ENCODE results near the gene SRCIN1. TPM values are rescaled to one million over a fixed set of nuclear protein-coding genes. Genes with fewer than 3 reads are reported as not detected.

SRCIN1 gene
- total RNA-seq, 1 experiment from 2014 or later, result not detected

DNA sequence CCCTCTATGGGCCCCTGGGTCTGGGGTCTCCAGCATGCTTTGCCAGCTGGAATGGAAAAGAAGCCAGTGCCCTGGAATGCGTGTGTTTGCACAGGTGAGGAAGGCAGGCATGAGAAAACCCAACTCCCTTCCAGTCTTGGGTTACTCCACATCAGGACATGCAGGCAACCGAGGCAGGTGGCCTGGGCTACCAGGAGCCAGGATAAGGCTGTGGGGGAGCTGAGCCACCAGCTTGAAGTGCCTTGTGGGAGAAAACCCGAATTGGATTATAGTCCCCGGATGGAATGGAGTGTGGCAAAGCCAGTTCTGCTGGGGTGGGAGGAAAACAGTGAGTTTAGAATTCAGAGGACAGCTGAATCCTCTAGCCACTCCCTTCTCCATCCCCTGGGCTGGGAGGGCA, 7.2 kb downstream of the SRCIN1 start:
- peak; percentile 73 for DNase-seq (ENCODE audit: low read depth)

DNA sequence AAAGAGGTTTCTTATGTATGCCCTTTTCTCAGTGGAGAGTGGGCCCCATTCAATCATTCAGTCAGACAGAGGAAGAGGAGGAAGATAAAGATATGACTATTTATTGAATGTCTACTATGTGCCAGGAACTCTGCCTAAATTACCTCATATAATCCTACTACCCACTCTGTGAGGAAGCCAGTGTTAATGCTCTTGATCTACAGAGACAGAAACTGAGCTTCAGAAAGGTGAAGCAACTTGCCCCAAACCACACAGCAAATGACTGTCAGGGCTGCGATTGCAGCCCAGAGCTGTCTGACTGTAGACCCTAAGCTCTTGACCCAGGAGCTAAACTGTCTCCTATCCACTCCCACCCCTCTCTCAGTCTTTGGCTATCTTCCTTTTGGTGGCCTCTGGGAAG, 8.4 kb downstream of the SRCIN1 start:
- DNase-seq (ENCODE audit: low read depth), result no peak

DNA sequence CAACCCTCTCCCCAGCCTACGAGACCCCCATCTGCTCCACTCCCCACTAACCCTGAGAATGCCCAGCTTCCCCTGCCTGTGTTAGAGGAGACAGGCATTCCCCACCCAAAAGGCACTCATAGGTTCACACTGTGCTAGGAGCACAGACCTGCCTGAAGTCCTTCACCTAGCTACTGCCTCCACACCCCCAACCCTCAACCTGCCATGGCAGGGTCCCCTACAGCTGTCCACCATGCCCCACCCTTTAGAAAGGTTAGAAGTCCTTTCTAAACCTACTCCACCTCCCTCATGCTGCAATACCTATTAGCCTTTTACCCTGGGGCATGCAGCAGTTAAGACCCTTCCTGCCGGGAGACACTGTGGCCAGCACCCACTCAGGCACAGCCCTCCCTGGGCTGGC, 9.1 kb downstream of the SRCIN1 start:
- DNase-seq (ENCODE audit: low read depth), result no peak

DNA sequence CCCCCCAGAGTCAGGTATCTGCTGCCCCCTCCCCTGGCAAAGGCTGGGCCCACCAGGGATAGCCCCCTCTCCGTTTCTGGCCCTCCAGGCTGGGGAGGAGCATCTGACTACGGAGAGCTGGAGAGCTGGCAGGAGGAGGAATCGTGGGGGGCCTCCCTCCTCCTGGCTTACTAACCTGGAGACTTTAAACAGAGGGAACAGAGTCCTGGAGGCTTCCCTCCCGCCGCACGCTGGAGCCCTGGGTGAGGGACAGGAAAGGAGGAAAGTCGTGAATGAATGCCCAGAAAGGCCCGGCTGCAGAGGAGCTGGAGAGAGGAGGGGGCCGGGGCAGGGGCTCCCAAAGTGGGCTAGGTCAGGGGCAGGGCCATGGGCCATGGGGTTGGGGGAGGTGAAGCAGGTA, 9.9 kb downstream of the SRCIN1 start:
- no peak for DNase-seq (ENCODE audit: low read depth)

DNA sequence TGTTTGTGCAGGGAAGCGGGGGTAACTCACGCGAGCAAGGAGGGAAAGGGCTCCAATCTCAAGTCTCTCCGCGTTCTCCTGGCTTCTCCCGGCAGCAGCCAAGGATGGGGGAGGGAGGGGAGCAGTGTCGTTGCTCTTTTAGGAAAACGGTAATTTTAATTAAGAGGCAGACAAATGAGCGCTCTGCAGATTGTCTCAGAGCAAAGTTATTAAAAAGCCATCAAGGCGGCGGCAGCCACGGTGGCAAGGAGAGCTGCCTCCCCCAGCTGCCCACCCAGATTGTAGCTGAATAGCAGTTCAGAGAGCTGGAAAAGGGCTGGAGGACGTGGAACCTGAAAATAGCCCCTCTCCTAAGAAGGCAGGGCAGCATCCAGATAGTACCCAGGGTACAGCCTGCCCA, 11.6 kb downstream of the SRCIN1 start:
- no peak for DNase-seq (ENCODE audit: low read depth)

DNA sequence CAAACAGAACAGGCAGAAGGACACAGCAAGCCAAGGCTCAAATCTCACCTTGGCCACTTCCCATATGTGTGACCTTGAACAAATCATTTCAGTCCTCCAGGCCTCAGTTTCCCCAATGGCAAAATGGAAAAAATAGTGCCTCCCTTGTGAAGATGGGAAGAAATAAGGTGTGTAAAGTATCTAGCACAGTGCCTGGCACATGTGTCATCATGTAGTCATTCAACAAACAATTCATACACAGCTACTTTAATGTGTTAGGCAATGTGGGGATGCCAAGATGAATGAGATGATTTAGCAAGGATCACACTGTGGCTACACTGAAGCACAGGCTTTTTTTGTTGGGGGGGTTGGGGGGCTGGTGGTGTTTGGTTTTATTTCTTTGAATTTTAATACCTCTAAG, 13.3 kb downstream of the SRCIN1 start:
- DNase-seq (ENCODE audit: low read depth), result no peak

DNA sequence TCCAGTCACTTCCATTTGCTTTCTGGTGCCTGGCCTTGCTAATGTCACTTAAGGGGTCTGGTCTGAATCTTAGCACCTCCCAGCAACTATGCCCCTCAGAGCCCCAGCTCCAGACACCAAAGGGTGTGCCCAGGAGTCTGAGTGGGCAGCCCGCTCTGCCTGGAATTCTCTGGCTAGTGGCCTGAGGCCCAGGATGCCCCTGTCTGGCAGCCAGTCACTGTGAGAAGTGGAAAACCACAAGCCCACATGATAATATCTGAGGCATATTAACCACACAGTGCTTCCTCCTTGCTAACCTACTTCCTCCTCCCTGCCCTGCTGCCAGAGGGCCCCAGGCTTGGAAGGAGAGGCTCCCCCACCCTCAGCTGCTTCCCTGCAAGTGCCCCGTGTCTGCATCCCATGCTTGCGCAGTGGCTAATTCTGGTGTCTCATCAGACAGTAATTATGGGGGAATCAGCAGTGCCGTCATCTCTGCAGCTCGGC, 14.0 kb downstream of the SRCIN1 start:
- DNase-seq (ENCODE audit: low read depth), result peak; percentile 82

DNA sequence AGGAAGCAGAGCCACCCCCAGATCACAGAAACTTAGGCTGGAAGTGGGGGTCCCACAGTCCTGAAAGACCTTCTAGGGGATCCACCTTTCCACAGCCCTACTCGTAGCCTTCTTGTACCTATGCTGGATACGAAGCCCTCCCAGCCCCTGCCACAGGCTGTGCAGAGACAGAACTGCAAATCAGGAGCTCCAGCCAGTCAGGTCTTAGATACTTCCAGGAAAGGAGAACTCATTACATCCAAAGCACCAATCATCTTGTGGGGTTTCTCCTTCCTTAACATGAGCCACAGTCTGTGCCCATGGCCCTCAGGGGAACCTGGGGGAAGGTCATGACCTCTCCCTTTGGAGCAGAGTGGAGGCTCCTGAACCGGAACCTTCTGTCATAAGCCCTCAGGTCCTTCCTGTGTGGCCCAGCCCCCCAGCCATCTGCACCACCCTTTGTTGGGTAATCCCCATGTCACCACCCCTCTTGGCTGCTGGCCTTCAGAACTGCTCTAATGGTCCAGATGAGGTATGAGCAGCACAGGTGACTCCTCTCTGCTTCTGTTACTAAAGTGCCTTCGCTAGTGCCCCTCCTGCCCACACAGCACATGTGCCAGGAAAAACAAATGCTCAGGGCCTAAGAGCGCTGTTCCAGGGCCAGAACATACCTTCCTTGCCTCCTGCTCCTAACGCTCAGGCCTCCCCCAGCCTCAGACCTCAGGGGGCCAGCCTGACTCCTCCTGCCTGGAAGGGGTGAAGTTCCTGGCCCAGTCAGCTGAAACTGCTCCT, 14.6 kb downstream of the SRCIN1 start:
- DNase-seq (ENCODE audit: low read depth), result peak; percentile 28

DNA sequence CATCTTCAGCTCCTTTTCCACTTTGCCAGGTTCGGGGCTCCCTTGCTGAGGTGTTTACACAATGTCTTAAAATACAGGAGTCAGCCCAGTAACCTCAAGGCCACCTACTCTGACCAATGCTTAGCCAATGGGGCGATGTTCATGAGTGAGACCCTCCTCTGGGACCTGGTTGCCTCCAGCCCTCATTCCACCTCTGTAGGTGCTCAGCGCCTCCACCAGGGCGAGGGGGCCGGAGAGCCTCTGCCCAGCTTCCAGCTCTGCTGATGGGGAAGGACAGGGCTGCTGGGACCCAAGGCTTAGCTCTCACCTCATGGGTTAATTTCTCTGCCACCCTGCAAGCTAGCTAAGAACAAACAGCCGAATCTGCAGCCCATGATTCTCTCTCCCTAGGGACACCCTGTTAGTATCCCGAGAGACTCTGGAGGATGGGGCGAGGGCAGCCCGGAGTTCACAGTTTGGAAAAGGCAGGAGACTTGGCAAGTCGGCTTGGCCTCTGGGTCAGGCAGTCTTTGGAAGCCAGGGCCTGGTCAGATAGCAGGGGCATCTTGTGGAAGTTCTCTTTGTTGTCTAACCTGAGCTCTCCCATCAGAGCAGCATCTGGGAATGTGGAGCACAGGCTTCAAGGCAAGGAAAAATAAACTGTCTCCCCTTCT, 16.2 kb downstream of the SRCIN1 start:
- no peak for DNase-seq (ENCODE audit: low read depth)

DNA sequence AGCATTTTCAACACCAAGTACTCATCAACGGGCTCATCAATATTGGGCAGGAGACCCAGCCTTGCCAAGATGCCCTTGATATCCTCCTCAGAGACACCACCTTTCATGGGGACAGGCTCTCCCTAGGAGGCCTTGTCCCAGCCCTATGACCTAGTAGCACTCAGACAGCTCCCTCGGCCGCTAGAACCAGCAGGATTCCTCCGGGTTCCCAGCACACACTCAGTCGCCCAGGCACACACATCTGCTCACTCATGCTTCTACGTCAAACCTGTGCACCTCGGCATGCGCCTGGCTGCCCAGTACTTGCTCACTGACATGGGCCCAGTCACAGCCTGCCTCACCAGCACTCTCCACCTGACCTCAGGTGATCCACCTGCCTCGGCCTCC, 17.0 kb downstream of the SRCIN1 start:
- no peak for DNase-seq (ENCODE audit: low read depth)

DNA sequence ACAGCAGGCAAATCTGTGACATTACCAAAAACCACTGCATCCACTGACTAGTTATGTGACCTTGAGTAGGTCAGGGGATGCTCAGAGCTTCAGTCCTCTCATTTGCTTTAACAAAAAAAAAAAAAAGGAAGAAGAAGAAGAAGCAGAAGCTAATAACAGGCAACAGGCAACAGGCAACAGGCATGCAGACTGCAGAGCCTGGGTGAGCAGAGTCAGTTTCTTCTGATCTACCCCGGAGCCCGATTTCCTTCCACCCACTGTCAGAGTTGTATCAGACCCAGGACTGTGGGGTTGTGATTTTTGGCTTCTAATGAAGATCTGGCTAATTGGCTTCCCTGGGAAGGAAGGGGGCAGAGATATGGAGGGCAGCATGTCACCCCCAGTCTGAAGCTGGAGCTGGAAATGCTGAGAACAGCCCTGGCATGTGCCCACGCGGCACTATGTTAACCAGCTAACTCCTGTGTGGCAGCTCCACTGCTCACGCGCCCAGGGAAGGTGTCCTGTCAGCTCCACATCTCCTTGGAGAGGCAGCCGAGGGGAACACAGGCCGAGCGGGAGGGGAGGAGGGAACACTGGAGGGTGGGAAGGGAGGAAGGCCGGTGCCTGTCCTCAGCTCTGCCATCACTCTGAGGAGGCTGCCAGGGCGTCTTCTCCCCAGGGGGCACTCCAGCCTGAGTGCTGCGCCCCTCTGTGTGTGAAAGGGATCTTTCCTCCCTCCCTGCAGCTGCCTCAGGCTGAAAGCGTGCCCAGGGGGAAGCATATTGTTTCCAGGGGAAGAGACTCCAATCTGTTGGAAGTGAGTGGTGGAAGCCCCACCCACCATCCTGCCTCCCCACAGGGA, 17.6 kb downstream of the SRCIN1 start:
- no peak for DNase-seq (ENCODE audit: low read depth)

DNA sequence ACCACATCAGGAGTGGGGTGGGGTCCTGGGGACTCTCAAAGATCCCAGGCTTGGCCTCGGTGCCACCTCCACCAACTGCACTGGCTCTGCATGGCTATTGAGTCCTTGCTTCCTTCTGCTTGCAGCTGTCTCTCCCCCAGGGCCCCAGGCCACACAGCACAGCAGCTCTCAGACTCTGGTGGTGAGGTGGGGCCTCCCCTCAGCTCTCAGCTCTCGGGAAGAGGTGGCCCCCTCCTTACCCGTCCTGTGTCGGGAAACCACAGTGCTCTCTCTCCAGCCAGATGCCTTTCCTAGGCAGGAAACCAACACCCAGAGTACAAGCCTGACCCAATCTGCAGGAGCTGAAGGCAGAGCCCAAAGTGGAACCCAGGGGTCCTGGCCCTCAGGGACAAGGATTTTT, 18.5 kb downstream of the SRCIN1 start:
- DNase-seq (ENCODE audit: low read depth), result no peak

DNA sequence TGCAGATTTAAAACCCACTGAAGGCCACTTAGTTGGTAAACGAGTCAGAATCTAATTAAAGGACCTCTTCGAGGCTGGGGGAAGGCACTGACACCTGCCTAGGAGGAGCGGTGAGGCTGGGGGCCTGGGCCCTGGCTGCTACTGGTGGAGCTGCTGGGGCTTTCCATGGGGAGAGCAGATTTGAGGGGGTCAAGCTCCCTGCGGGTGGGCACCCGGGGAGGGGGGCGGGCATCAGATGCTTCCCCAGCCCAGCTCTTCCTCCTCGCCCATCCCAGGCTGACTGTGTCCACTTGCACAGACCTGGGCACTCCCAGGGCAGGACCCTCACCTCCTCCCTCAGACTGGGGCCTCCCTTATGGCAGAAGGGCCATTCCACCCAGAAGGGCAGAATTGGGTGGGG, 19.0 kb downstream of the SRCIN1 start:
- no peak for DNase-seq (ENCODE audit: low read depth)

DNA sequence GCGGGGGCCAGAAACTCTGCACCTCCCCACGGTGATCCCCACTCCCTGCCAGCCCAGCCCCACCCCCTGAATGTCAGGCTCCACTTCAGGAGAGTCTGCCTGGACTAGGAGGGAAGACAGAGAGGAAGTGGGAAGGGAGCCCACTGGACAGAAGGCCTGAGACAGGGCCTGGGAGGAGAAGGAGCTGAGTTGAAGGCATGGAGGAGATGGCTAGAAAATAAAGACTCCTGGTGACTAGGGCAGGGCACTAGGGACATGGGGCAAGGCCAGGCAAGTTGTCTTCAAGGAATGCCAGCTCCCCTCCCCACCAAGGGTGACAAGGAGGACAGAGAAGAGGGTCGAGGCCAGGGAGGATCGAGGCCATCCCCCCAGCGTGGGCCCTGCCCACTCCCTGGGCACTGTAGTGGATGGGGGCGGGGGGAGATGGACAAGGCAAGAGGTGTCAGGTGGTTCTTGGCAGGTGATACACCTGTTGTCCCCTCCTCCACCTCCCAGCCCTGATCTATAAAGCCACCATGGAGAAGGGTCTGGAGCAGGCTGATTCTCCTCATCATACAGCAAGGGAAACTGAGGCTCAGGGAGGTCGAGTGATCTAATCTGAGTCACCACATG, 19.7 kb downstream of the SRCIN1 start:
- no peak for DNase-seq (ENCODE audit: low read depth)

DNA sequence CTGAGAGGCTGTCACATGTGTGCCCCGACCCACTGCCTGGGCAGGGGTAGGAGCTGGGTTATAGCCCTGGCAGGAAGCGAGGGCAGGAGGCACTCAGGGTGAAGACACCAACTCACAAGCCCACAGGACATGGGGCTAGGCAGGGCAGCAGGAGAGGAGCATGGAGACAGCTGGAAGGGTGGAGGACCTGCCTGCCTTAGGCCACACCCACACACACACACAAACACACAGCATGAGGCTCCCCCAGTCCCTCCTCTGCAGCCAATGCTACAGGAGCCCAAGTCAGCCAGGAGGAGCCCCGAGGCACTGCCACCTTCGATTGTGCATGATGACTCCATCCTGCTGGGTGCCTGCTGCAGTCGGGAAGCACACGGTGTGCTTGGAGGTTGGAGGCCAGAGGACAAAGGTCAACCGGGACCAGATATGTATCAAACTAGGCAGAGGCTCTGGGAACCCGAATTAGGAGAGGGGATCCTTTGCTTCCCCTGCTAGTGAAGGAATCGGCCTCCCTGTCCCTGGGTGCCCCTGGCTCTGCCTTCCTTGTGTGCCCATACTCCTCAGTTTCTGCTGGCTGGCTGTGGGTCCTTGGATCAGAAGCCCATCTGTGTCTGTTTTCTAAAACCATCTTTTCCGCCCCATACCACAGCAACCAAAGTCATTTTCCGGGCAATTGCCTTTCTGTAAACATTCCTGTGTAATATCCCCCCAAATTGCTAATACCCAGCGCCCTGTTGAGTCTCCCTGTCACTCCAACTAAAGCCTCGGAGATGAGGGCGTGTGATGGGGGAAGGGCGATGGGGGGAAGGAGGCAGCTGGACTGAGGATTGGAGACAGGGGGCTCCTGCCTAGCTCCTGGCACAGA, 20.5 kb downstream of the SRCIN1 start:
- DNase-seq (ENCODE audit: low read depth), result peak; percentile 44

DNA sequence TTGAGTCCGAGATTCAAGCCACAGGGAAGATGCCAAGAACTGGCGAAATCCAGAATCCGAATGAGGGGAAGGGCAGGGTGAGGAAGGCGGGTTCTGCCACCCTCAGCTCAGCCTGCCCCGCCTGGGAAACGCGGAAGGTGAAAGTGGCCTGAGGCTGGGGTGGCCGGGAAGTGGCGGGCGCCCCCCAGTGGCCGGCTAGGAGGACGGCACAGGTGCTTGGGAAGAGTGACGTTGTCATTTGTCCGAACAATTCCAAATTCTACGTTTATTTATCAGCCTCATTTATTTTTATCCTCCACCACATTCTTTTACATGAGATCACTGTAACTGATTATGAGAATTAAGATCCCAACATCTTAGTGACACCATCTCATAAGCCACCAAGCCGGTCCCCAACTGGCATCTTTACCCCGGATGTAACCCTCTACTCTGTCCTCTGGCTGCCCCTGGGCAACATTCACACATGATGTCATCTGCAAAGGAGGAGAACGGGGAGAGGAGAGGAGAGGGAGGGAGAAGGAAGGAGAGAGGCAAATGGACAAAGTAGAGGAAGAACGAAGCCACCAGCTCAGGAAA, 21.3 kb downstream of the SRCIN1 start:
- peak; percentile 53 for DNase-seq (ENCODE audit: low read depth)

DNA sequence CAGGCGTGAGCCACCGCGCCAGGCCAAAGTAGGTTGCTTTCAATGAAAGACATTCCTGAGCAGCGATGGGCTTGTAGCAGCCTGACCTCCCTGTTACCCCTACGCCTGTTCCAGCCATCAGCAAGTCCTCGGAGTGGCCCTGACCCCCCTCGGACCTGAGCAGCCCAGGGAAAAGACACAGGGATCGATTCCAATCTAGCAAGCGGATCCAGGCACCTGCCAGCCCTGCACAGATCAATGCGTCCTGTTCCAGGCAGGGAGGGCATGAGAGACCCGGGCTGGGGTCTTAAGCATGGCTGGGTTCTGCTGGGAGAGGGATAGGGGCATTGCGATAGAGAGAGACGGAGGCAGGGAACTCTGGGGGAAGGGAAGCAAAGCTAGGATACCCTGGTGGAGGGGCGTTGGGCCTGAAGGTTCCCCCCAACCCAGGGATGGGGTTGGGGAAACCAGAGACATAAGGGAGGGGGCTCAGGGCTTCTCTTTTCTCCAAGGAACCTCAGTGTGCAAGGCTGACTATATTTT, 21.9 kb downstream of the SRCIN1 start:
- DNase-seq (ENCODE audit: low read depth), result no peak

DNA sequence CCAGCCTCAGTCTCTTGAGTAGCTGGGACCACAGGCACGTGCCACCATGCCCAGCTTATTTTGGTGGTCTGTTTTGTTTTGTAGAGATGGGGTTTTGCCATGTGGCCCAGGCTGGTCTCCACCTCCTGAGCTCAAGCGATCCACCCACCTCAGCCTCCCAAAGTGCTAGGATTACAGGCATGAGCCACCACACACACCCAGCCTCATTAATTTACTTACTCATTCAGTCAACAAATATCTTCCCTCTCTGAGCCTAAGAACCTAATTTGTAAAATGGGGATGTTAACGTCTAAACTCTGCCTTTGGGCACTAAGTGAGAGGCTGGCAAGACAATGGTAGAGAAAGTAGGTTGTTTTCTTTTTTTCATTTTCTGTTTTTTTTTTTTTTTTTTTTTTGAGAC, 22.6 kb downstream of the SRCIN1 start:
- no peak for DNase-seq (ENCODE audit: low read depth)

DNA sequence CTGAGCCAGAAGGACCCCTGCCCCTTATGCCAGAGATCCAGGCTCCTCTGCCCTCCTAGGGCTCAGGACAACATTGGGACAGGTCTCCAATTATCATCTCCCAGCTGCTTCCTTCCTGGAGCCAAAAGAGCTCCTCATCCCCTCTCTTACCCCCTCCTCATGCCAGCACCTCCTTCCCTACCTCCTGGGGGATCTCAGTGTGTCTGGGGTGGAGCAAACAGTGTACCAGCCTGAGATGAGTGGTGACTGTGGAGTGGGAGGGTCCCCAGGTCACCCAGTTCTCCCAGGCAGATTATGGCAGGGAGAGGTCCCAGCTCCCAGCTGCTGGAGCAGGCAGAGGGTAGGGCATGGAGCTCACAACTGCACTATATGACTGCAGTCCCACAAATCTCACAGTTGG, 23.7 kb downstream of the SRCIN1 start:
- DNase-seq (ENCODE audit: low read depth), result no peak

DNA sequence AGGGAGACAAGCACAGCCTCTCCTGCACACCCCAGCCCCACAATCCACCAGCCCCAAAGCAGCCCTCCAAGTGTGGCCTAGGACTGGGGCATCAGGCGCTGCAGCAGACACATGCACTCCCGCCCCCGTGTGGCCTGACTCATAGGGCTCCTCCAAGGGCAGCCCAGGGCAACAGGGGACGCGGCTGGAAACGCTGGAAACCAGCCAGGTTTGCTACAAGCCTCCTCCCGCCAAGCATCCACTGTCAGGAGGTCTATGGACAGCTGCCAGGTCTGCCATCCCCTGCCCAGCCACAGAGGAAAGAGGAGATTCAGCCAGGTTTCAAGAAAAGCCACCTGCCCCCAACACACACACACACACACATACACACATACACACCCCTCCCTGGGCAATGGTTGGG, 25.8 kb downstream of the SRCIN1 start:
- DNase-seq (ENCODE audit: low read depth), result peak; percentile 53

DNA sequence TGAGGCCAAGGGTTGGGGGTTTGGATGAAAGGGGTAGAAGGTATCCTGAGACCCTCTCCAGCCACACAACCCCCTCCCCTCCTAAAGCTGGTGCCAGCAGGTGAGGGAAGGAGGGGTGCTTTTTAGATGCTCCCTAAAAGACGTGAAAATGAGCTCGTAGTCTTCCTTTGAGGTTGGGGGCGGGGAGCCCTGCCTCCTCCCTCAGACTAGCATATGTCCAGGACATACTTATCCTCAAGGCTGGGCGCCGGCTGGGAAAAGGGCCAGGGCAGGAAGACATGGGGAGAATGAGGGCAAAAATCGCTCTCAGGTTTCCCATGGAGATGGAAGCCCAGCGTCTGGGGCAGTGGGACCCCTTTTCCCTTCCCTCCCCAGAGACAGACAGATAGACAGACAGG, 26.7 kb downstream of the SRCIN1 start:
- DNase-seq (ENCODE audit: low read depth), result no peak

All from M059J (cell line).